ENCODE data around the gene SCAPER. TPM values are rescaled to one million over a fixed set of nuclear protein-coding genes. Genes with fewer than 3 reads are reported as not detected.

The SCAPER gene
- total RNA-seq, 1 experiment from 2014 or later, result 7.4 TPM

DNA sequence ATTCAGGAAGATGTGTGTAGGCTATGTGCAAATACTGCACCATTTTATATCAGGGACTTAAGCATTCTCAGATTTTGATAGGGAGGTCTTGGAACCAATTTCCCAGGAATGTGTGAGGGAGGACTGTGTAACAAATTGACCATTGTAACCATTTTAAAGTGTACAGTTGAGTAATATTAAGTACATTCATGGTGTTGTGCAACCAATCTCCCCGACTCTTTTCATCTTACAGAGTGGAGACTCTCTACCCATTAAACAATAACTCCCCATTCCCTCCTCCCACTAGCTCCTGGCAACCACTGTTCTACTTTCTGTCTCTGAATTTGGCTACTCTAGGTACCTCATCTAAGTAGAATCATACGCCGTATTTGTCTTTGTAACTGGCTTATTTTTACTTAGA is 31.5 kb upstream of the SCAPER start:
- no peak overlapping the region for H3K9ac ChIP-seq (ENCODE audit: extremely low read depth, insufficient read length, low read length)
- H4K8ac ChIP-seq (replicated peaks; ENCODE audit: insufficient read length, low read depth, low read length), result no peak overlapping the region
- no peak overlapping the region for H2BK5ac ChIP-seq (ENCODE audit: insufficient read length, low read length)
- H2BK15ac ChIP-seq (ENCODE audit: low read depth, low read length), result no peak overlapping the region
- no peaks in the 10 kb centered on the region for H3K4me1 ChIP-seq (ENCODE audit: insufficient read depth, low read length)
- no peak overlapping the region for H4K5ac ChIP-seq (ENCODE audit: insufficient read length, low read depth, low read length)
- H3K9me3 ChIP-seq (ENCODE audit: control insufficient read depth, low read depth, low read length), result no peaks in the 10 kb centered on the region
- peaks cover 3% of the 10 kb centered on the region for H3K79me1 ChIP-seq (ENCODE audit: insufficient read depth, low read depth, low read length, poor library complexity, severe bottlenecking)
- no peak overlapping the region for H2BK20ac ChIP-seq (ENCODE audit: low read depth, low read length, poor library complexity, severe bottlenecking)
- no peaks in the 10 kb centered on the region for H3K23me2 ChIP-seq (ENCODE audit: insufficient read length, low read depth, low read length, poor library complexity, severe bottlenecking)
- no peak overlapping the region for H2BK12ac ChIP-seq (ENCODE audit: insufficient read length, low read depth, low read length)
- no peak overlapping the region for H3K4ac ChIP-seq (ENCODE audit: low read depth, low read length)
- Mint-ChIP-seq H3K27ac (peak overlapping the region in 1 of 3 experiments; percentile 63; a peak in 1 of 7 replicates), H3K4me1 (peaks cover 16 to 21% of the 10 kb centered on the region in 2 experiments), H3K36me3 (ENCODE audit: insufficient read depth in 1 of 3, low read depth in 3 of 3) (peaks cover 27 to 71% (median 63%) of the 10 kb centered on the region in 3 experiments), H3K27me3 (ENCODE audit: low read depth) (no peaks in the 10 kb centered on the region), H3K9me3 (no peaks in the 10 kb centered on the region; a peak in 1 of 5 replicates), H3K4me3 (no peak overlapping the region)
- H2BK120ac ChIP-seq (ENCODE audit: low read depth, low read length, poor library complexity, severe bottlenecking), result no peak overlapping the region
- no peak overlapping the region for H3K18ac ChIP-seq (ENCODE audit: insufficient read length, low read depth, low read length)
- TF ChIP-seq, protein P1, sequence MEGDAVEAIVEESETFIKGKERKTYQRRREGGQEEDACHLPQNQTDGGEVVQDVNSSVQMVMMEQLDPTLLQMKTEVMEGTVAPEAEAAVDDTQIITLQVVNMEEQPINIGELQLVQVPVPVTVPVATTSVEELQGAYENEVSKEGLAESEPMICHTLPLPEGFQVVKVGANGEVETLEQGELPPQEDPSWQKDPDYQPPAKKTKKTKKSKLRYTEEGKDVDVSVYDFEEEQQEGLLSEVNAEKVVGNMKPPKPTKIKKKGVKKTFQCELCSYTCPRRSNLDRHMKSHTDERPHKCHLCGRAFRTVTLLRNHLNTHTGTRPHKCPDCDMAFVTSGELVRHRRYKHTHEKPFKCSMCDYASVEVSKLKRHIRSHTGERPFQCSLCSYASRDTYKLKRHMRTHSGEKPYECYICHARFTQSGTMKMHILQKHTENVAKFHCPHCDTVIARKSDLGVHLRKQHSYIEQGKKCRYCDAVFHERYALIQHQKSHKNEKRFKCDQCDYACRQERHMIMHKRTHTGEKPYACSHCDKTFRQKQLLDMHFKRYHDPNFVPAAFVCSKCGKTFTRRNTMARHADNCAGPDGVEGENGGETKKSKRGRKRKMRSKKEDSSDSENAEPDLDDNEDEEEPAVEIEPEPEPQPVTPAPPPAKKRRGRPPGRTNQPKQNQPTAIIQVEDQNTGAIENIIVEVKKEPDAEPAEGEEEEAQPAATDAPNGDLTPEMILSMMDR (conservative IDR thresholded peaks at IDR 0.05), result no peak
- no peaks in the 10 kb centered on the region for H4K20me1 ChIP-seq (ENCODE audit: control insufficient read depth, insufficient read depth, insufficient read length)
- no peak overlapping the region for H4K91ac ChIP-seq (ENCODE audit: insufficient read length, low read depth, low read length)
- WGBS (ENCODE audit: extremely low coverage, insufficient read length, low lambda C conversion rate), result no CpG with 5 or more reads among the region's 3 CpGs
- H3K23ac ChIP-seq (ENCODE audit: insufficient read length, low read depth, low read length), result no peak overlapping the region
- H3K14ac ChIP-seq (ENCODE audit: insufficient read depth, low read length), result no peak overlapping the region
- H3K27ac ChIP-seq (ENCODE audit: insufficient read length, low read depth, low read length), result no peak overlapping the region
- DNase-seq, result no peak
- H3T11ph ChIP-seq (ENCODE audit: low read length), result no peak overlapping the region
- no peak overlapping the region for H3K56ac ChIP-seq (ENCODE audit: insufficient read length, low read depth, low read length)
- H3K79me2 ChIP-seq (ENCODE audit: insufficient read depth, low read length), result peaks cover 6% of the 10 kb centered on the region; the same call in 1 of the 2 replicates
- no peak overlapping the region for H3K4me2 ChIP-seq (ENCODE audit: insufficient read depth, insufficient read length, low read length)
- no peak overlapping the region for H2AFZ ChIP-seq (ENCODE audit: low read length)
- no peak overlapping the region for H2AK5ac ChIP-seq (ENCODE audit: insufficient read length, low read length)
- H3K27me3 ChIP-seq (ENCODE audit: insufficient read depth, low read length), result no peaks in the 10 kb centered on the region

All from H9 (cell line).